H1 (cell line): ENCODE results near the gene TUBAL3. TPM values are rescaled to one million over a fixed set of nuclear protein-coding genes. Genes with fewer than 3 reads are reported as not detected.

ENCODE experiments used
- BRCA1 ChIP-seq: IDR thresholded peaks from 2 replicates; pipeline ENCODE4 v1.6.1; 2012; ENCODE audit warnings: low read depth, low read length, improper control_type of control experiment
- CBX8 ChIP-seq: fragments of 300-800, 300-1000 bp; sonication (generic); IDR thresholded peaks from 2 replicates; pipeline ENCODE4 v1.7.1; 2016; ENCODE audit warnings: low read depth, low read length, borderline replicate concordance
- CHD7 ChIP-seq: fragments of 300-600 bp; sonication (generic); IDR thresholded peaks from 2 replicates; pipeline ENCODE4 v1.7.1; 2012; ENCODE audit warnings: low read length, moderate library complexity, mild to moderate bottlenecking, inconsistent platforms; ENCODE audit not compliant: insufficient replicate concordance
- EP300 ChIP-seq, 2 experiments: IDR thresholded peaks; 1 replicate in 1 of 2; 2 replicates in 1 of 2; pipeline ENCODE4 v1.6.1; 2011 to 2012; ENCODE audit warnings: low read depth in 2 of 2, low read length in 2 of 2, mild to moderate bottlenecking in 2 of 2, borderline replicate concordance in 1 of 2, inconsistent platforms in 1 of 2, moderate library complexity in 1 of 2
- POU5F1 ChIP-seq: IDR thresholded peaks from 2 replicates; pipeline ENCODE4 v1.6.1; 2011; ENCODE audit warnings: low read depth, mild to moderate bottlenecking, low read length, moderate library complexity
- SP4 ChIP-seq: IDR thresholded peaks from 2 replicates; pipeline ENCODE4 v1.6.1; 2012; ENCODE audit warnings: low read length, inconsistent platforms
- SRF ChIP-seq: IDR thresholded peaks from 2 replicates; pipeline ENCODE4 v1.6.1; 2011; ENCODE audit warnings: mild to moderate bottlenecking, low read depth, low read length, moderate library complexity
- TAF1 ChIP-seq: IDR thresholded peaks from 2 replicates; pipeline ENCODE4 v1.6.1; 2011; ENCODE audit warnings: mild to moderate bottlenecking, low read depth, low read length
- polyA plus RNA-seq, 7 experiments: library from polyadenylated mRNA; depleted of rRNA in 3 of 7; stranded (reverse) in 5 of 7; unstranded in 2 of 7; fragments of >200 nt in 5 of 7; fragments of 200-250 nt in 2 of 7; gene quantifications; 1 replicate in 5 of 7; 2 replicates in 1 of 7; 4 replicates in 1 of 7; pipeline versions ENCODE4 v1.2.1 to v1.2.3, GENCODE V29; 2011 to 2013; ENCODE audit warnings: missing spikeins in 2 of 7, mixed read lengths in 2 of 7
- total RNA-seq: library from RNA; stranded (reverse); fragmentation: NEBNext Ultra II Directional; extraction: Animal tissue kit (Norgen Biotek cat#: 25700); gene quantifications from 2 replicates; pipeline ENCODE4 v1.2.1, GENCODE V29; 2021
- TF ChIP-seq, protein P1 (sequence below): IDR thresholded peaks from 2 replicates; pipeline ENCODE4 v1.6.1; 2011; ENCODE audit warnings: low read length, improper control_type of control experiment
- TF ChIP-seq, protein P2 (sequence below): IDR thresholded peaks from 2 replicates; pipeline ENCODE4 v1.6.1; 2011; ENCODE audit warnings: low read depth, mild to moderate bottlenecking, low read length; ENCODE audit not compliant: insufficient read depth

Gene TUBAL3
- total and polyA plus RNA-seq, 2 of the 8 experiments (the other 6 are each of a cell fraction or from before 2014, with no cell fraction given) = 0.17 TPM; not detected in 1

- TF ChIP-seq CHD7 = no peak
- no peak for TF ChIP-seq SP4
- TF ChIP-seq, protein P1, sequence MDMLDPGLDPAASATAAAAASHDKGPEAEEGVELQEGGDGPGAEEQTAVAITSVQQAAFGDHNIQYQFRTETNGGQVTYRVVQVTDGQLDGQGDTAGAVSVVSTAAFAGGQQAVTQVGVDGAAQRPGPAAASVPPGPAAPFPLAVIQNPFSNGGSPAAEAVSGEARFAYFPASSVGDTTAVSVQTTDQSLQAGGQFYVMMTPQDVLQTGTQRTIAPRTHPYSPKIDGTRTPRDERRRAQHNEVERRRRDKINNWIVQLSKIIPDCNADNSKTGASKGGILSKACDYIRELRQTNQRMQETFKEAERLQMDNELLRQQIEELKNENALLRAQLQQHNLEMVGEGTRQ = no peak
- TF ChIP-seq, protein P2, sequence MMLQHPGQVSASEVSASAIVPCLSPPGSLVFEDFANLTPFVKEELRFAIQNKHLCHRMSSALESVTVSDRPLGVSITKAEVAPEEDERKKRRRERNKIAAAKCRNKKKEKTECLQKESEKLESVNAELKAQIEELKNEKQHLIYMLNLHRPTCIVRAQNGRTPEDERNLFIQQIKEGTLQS = no peak
- TF ChIP-seq POU5F1 = no peak
- no peak for TF ChIP-seq EP300 (IDR thresholded peaks at IDR 0.05; ENCODE audit: borderline replicate concordance in 1 of 2, low read depth in 2 of 2, low read length in 2 of 2)
- no peak for TF ChIP-seq CBX8
- no peak for TF ChIP-seq BRCA1
- TF ChIP-seq TAF1 = no peak
- TF ChIP-seq SRF = no peak
Observed at GRCh38 chr10:5381187-5381586, 23.4 kb downstream of the TUBAL3 start (continued).
